22Rv1 (cell line): ENCODE measurements around the gene GRM1.

ENCODE experiments used
- CTCF ChIP-seq: fragments of 450-650 bp; IDR thresholded peaks from 2 replicates; pipeline ENCODE4 v1.5.1; 2017; ENCODE audit warnings: mild to moderate bottlenecking
- ZFX ChIP-seq: fragments of 450-650 bp; IDR thresholded peaks from 2 replicates; pipeline ENCODE4 v1.6.1; 2017; ENCODE audit warnings: antibody characterized with exemption, borderline replicate concordance

- TF ChIP-seq CTCF (no peak), ZFX (no peak)
Measured at GRCh38 chr6:146397638-146398037, 368.8 kb downstream of the GRM1 start.
